Measurements from ENCODE around the gene GPC6. TPM values are rescaled to one million over a fixed set of nuclear protein-coding genes. Genes with fewer than 3 reads are reported as not detected.

GPC6 gene
- total and polyA plus RNA-seq, 2 experiments from 2014 or later: 14.4 to 43.3 TPM

- no peaks in the 10 kb centered on the region for H3K9me3 ChIP-seq (ENCODE audit: low read depth)
- H3K4me3 ChIP-seq: no peak overlapping the region
- TF ChIP-seq CTCF (IDR thresholded peaks at IDR 0.05; ENCODE audit: low read depth, low read length): no peak
- no peaks in the 10 kb centered on the region for H3K27me3 ChIP-seq
- H3K4me1 ChIP-seq (ENCODE audit: low read depth): no peaks in the 10 kb centered on the region
- H3K27ac ChIP-seq: no peak overlapping the region
- no peaks in the 10 kb centered on the region for H3K36me3 ChIP-seq
- DNase-seq (ENCODE audit: low read depth in 1 of 2, low spot score in 1 of 2): no peak
Measured at GRCh38 chr13:93640452-93640851, 413.8 kb downstream of the GPC6 start.

DNA sequence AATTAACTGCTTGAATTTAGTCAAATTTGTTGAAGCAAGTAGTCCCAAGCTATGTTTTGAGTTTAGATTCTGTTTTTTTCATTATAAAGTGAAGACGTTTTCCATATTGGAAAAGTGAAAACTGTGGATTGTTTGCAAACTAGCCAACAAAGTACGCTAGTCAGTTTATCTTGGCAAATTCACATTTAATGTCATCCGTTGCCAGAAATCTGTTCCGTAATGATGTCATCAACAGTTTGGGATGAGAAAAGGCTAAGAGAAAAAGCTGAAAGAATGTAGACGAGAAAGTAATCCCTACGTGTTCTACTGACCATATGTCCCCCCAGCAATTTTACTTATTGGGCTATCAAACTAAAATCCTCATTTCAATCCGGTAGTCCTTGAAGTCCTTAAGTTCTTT, 419.6 kb downstream of the GPC6 start:
- peaks cover 8% of the 10 kb centered on the region for H3K4me1 ChIP-seq (ENCODE audit: low read depth)
- no peaks in the 10 kb centered on the region for H3K27me3 ChIP-seq
- H3K9me3 ChIP-seq (ENCODE audit: low read depth): no peaks in the 10 kb centered on the region
- DNase-seq (ENCODE audit: low read depth in 1 of 2, low spot score in 1 of 2): peak in 1 of 2 donors; percentile 82
- no peak overlapping the region for H3K27ac ChIP-seq
- TF ChIP-seq CTCF (IDR thresholded peaks at IDR 0.05; ENCODE audit: low read depth, low read length): no peak
- H3K4me3 ChIP-seq: no peak overlapping the region
- H3K36me3 ChIP-seq: no peaks in the 10 kb centered on the region

- H3K9me3 ChIP-seq (ENCODE audit: low read depth): no peaks in the 10 kb centered on the region
- H3K36me3 ChIP-seq: no peaks in the 10 kb centered on the region
- no peaks in the 10 kb centered on the region for H3K27me3 ChIP-seq
- H3K4me3 ChIP-seq: no peak overlapping the region
- no peak overlapping the region for H3K27ac ChIP-seq
- H3K4me1 ChIP-seq (ENCODE audit: low read depth): peaks cover 8% of the 10 kb centered on the region
- no peak for TF ChIP-seq CTCF (IDR thresholded peaks at IDR 0.05; ENCODE audit: low read depth, low read length)
- DNase-seq (ENCODE audit: low read depth in 1 of 2, low spot score in 1 of 2): no peak
Measured at GRCh38 chr13:93649496-93649895, 422.9 kb downstream of the GPC6 start.

- H3K27ac ChIP-seq: no peak overlapping the region
- no peak overlapping the region for H3K4me3 ChIP-seq
- peaks cover 8% of the 10 kb centered on the region for H3K4me1 ChIP-seq (ENCODE audit: low read depth)
- H3K36me3 ChIP-seq: no peaks in the 10 kb centered on the region
- TF ChIP-seq CTCF (IDR thresholded peaks at IDR 0.05; ENCODE audit: low read depth, low read length): no peak
- DNase-seq (ENCODE audit: low read depth in 1 of 2, low spot score in 1 of 2): no peak
- no peaks in the 10 kb centered on the region for H3K9me3 ChIP-seq (ENCODE audit: low read depth)
- no peaks in the 10 kb centered on the region for H3K27me3 ChIP-seq
Measured at GRCh38 chr13:93653776-93654175, 427.2 kb downstream of the GPC6 start.

DNA sequence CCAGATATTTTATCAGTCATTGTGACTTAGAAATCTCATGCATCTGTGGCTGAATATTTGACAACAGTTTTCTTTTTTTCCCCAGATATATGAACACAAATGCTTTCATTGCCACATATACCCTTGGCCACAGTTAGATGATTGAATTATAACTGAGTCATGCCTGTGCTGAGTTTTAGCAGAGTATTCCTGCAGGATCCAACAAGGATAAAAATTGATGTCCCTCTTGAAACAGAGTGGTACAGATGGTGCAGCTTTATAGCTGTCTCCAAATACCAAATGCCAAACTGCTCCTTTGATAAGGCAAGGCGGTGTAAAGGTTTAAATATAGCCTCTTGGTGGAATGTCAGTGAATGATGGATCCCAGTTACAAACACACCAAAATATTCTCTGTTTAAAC, 428.5 kb downstream of the GPC6 start:
- no peak overlapping the region for H3K4me3 ChIP-seq
- H3K27me3 ChIP-seq: no peaks in the 10 kb centered on the region
- TF ChIP-seq CTCF (IDR thresholded peaks at IDR 0.05; ENCODE audit: low read depth, low read length): no peak
- H3K9me3 ChIP-seq (ENCODE audit: low read depth): no peaks in the 10 kb centered on the region
- H3K27ac ChIP-seq: no peak overlapping the region
- no peaks in the 10 kb centered on the region for H3K36me3 ChIP-seq
- H3K4me1 ChIP-seq (ENCODE audit: low read depth): peaks cover 7% of the 10 kb centered on the region
- DNase-seq (ENCODE audit: low read depth in 1 of 2, low spot score in 1 of 2): peak in 1 of 2 donors; percentile 2
